Measurements from ENCODE around the gene ASMT.
"Not testable (repeated sequence)": the region's sequence is repeated elsewhere in the genome, so short reads cannot be mapped to it uniquely, and the experiment has no call there.

The ASMT gene

GRCh38 chrX:1652011-1652811 is 37.4 kb downstream of the ASMT start:
- peak; percentile 56 for DNase-seq (ENCODE audit: low spot score)

GRCh38 chrX:1656379-1656778 is 41.5 kb downstream of the ASMT start:
- no peak for DNase-seq (ENCODE audit: low spot score)

DNA sequence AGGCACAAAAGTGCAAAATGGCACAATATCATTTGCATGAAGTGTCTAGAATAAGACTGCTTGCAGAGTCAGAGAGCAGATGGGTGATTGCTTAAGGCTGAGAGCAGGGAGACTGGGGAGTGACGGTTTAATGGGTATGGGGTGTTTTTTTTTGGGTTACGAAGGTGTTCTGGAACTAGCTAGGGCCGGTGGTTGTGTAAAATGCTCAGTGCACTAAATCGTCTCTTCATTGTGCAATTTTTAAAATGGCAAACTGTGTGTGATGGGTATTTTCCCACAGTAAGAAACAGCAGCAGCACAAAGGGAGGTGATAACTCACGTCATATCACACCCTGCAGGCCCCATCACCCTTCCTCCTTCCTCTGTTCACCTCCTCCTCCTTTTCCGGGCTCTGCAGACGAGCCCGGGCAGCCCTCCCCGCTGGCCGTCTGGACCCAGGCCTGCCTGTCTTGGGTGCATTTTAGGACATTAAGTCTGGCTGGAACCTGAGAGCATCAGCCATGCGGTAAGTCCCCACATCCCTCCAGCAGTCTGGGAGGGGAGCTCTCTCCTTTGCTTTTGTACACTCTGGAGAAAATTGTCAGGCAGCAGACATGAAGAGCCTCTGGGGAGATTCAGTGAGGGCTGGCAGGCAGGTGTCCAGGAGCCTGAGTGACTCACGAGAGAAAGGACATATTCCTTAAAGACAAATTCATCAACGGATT is 42.7 kb downstream of the ASMT start:
- DNase-seq (ENCODE audit: low spot score) = peak; percentile 69

GRCh38 chrX:1658071-1658491 is 43.2 kb downstream of the ASMT start:
- peak; percentile 17 for DNase-seq (ENCODE audit: low spot score)

DNA sequence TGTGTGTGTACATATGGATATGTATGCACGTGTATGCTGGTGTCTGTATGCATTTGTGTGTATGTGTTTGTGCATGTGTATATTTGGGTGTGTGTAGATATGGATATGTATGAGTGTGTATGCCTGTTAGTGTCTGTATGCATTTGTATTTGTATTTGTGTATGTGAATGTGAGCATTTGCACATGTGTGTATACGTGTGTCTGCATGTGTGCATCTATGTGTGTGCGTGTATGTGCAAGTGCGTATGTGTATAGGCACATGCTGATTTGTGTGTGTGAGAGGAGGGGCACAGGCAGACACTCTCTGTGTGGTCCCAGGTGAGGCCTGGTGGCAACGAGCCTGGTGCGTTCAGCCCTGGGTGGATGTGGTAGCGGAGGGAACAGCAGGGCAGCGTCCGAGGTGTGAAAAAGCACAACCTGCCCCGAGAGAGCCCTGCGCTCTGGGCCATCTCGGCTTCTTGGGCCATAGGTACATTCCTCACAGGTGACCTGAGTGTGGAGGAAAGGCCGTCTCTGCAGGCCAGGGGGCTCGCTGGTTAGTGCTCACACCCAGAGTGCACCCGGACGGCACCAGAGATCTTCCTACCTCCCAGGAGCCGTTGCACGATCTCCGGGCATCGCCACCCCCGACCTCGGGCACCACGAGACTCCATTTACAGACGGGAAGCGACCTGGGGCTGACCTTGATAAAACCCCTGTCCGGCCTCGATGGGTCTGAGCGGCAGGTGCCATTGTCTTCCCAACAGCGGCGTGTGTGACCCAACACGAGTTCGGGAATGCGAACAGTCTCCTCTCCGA is 45.0 kb downstream of the ASMT start:
- no peak for DNase-seq (ENCODE audit: low spot score)

- DNase-seq (ENCODE audit: low spot score) = peak; percentile 96
Observed at GRCh38 chrX:1661048-1661921, 46.4 kb downstream of the ASMT start.

GRCh38 chrX:1661922-1662221 is 47.0 kb downstream of the ASMT start:
- no peak for DNase-seq (ENCODE audit: low spot score)

DNA sequence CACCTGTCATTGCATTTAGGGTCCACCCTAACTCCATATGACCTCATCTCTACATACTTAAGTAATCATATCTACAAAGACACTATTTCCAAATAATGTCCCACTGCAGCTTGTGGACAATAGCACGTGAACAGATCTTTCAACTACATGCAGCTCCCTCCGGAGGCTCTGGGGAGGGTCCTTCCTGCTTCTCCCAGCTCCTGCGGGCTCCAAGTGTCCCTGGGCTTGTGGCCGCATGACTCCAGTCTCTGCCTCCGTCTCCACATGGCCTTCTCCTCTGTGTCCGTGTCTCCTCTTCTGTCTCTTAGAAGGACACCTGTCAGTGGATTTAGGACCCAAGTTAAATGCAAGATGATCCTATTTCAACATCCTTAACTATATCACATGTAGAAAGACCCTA is 52.7 kb downstream of the ASMT start:
- DNase-seq (ENCODE audit: low spot score) = no peak

DNA sequence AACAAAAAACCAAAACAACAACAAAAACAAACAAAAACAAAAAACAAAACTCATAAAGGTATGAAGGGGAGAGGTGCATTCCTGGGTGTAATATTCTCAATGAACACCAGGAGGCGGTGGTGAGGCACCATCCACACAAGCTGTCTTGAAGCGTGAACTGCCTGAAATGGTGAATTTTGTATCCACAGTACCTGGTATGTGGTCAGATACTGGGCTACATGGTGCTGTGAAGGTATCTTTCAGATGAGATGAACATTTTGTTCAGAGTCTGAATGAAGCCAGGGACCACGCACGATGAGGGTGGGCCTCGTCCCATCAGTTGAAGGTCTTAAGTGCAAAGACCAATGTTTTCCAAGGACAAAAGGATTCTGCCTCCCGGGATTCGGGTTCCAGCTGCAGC is 58.5 kb downstream of the ASMT start:
- peak; percentile 52 for DNase-seq (ENCODE audit: low spot score)

GRCh38 chrX:1676866-1677265 is 62.0 kb downstream of the ASMT start:
- no peak for DNase-seq (ENCODE audit: low spot score)

DNA sequence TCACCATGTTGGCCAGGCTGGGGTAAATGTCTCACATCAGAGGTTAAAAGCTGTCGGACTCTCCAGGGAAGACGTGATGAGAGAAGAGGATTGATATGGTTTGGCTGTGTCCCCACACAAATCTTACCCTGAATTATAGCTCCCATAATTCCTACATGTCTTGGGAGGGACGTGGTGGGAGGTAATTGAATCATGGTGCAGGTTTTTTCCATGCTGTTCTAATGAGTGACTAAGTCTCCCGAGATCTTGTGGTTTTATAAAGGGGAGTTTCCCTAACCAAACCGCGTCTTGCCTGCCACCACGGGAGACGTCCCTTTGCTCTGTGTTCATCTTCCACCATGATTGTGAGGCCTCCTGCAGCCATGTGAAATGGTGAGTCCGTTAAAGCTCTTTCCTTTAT is 64.4 kb downstream of the ASMT start:
- peak; percentile 3 for DNase-seq (ENCODE audit: low spot score)

- DNase-seq (ENCODE audit: low spot score) = no peak
Observed at GRCh38 chrX:1681439-1681838, 66.6 kb downstream of the ASMT start.

GRCh38 chrX:1681856-1682255 is 67.0 kb downstream of the ASMT start:
- not testable (repeated sequence) for DNase-seq (ENCODE audit: low spot score)

DNA sequence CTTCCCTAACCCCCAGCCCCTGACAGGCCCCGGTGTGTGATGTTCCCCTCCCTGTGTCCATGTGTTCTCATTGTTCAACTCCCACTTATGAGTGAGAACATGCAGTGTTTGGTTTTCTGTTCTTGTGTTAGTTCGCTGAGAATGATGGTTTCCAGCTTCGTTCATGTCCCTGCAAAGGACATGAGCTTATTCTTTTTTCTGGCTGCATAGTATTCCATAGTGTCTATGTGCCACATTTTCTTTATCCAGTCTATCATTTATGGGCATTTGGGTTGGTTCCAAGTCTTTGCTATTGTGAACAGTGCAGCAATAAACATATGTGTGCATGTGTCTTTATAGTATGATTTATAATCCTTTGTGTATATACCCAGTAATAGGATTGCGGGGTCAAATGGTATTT is 67.6 kb downstream of the ASMT start:
- not testable (repeated sequence) for DNase-seq (ENCODE audit: low spot score)

- DNase-seq (ENCODE audit: low spot score) = not testable (repeated sequence)
Observed at GRCh38 chrX:1684883-1685282, 70.0 kb downstream of the ASMT start.

GRCh38 chrX:1685444-1685880 is 70.6 kb downstream of the ASMT start:
- DNase-seq (ENCODE audit: low spot score) = not testable (repeated sequence)

- no peak for DNase-seq (ENCODE audit: low spot score)
Observed at GRCh38 chrX:1686642-1687041, 71.8 kb downstream of the ASMT start.

Measured in CD4-positive, alpha-beta T cell treated with Interleukin-15 for 4 hours (primary cell).